K562 (cell line): ENCODE data around the gene EEF2K. TPM values are rescaled to one million over a fixed set of nuclear protein-coding genes. Genes with fewer than 3 reads are reported as not detected.
A peak's percentile ranks its signal among the peaks of the same experiment; 100 is the strongest.

Experiments used
- ASH1L ChIP-seq: fragments of 450-650 bp; IDR thresholded peaks from 2 replicates; pipeline ENCODE4 v1.6.1; 2018; ENCODE audit warnings: borderline replicate concordance, mild to moderate bottlenecking, low read depth; ENCODE audit not compliant: partially characterized antibody
- BRD9 ChIP-seq: fragments of 450-650 bp; IDR thresholded peaks from 2 replicates; pipeline ENCODE4 v1.6.1; 2018; ENCODE audit warnings: low read depth; ENCODE audit not compliant: partially characterized antibody
- GABPB2 ChIP-seq: fragments of 250-450 bp; sonication (Bioruptor Pico); conservative IDR thresholded peaks from 2 replicates; pipeline ENCODE4 v1.5.1; 2021; ENCODE audit warnings: mild to moderate bottlenecking
- MAFG ChIP-seq: fragments of 450-650 bp; conservative IDR thresholded peaks from 2 replicates; pipeline ENCODE4 v1.6.1; 2016; ENCODE audit warnings: missing genetic modification characterization, missing compliant biosample characterization
- POLR2AphosphoS2 ChIP-seq: IDR thresholded peaks from 2 replicates; pipeline ENCODE4 v1.6.1; 2012; ENCODE audit warnings: low read length, improper control_type of control experiment
- SIN3B ChIP-seq: fragments of 450-650 bp; IDR thresholded peaks from 2 replicates; pipeline ENCODE4 v1.6.1; 2017; ENCODE audit warnings: low read depth, mild to moderate bottlenecking, moderate library complexity
- SNRNP70 ChIP-seq: fragments of 200-400 bp; formaldehyde crosslinking; optimal IDR thresholded peaks from 2 replicates; pipeline ENCODE3; 2017; ENCODE audit warnings: low read depth, low read length
- TAF1 ChIP-seq: IDR thresholded peaks from 2 replicates; pipeline ENCODE4 v1.6.1; 2011; ENCODE audit warnings: mild to moderate bottlenecking, low read length, moderate library complexity; ENCODE audit not compliant: insufficient read depth, control insufficient read depth, severe bottlenecking; ENCODE audit errors: extremely low read depth
- ZBTB1 ChIP-seq: sonication (generic); formaldehyde crosslinking; IDR thresholded peaks from 2 replicates; pipeline ENCODE4 v1.8.1; 2023; ENCODE audit warnings: missing genetic modification reagents, low read depth, mild to moderate bottlenecking, borderline replicate concordance
- ZFX ChIP-seq: sonication (generic); formaldehyde crosslinking; IDR thresholded peaks from 2 replicates; pipeline ENCODE4 v1.8.0; 2022; ENCODE audit warnings: mild to moderate bottlenecking, missing genetic modification reagents, moderate library complexity
- ZNF134 ChIP-seq: fragments of 250-450 bp; sonication (Bioruptor Pico); conservative IDR thresholded peaks from 2 replicates; pipeline ENCODE4 v1.4.0; 2020
- ZNF444 ChIP-seq: fragments of 250-450 bp; sonication (Bioruptor Pico); IDR thresholded peaks from 2 replicates; pipeline ENCODE4 v1.4.0; 2020; ENCODE audit warnings: mild to moderate bottlenecking, moderate library complexity
- ZNF507 ChIP-seq: conservative IDR thresholded peaks from 2 replicates; pipeline ENCODE4 v1.6.1; 2017; ENCODE audit warnings: missing genetic modification characterization, missing compliant biosample characterization
- polyA plus RNA-seq, 8 experiments: library from polyadenylated mRNA; depleted of rRNA in 4 of 8; stranded (reverse) in 5 of 8; unstranded in 3 of 8; fragments of >200 nt; fragmentation: Nextera tagmentation in 2 of 8; fragmentation: Illumina TruSeq in 1 of 8; extraction: Ambion mirVana in 2 of 8; extraction: Trizol in 1 of 8; gene quantifications; 2 replicates each; pipeline versions ENCODE4 v1.2.1 to v1.2.3, GENCODE V29; 2011 to 2014; ENCODE audit warnings: inconsistent platforms in 1 of 8, missing spikeins in 1 of 8
- total RNA-seq, 7 experiments: library from RNA; depleted of rRNA in 6 of 7; stranded (reverse); fragments of >200 nt in 6 of 7; fragmentation: Illumina TruSeq in 2 of 7; extraction: Trizol in 2 of 7; gene quantifications; 2 replicates each; pipeline versions ENCODE4 v1.2.1 to v1.2.3, GENCODE V29; 2011 to 2021; ENCODE audit warnings: low replicate concordance in 1 of 7
- TF ChIP-seq, protein P1 (sequence below): fragments of 250-450 bp; sonication (Bioruptor Pico); IDR thresholded peaks from 2 replicates; pipeline ENCODE4 v1.8.0; 2022; ENCODE audit warnings: moderate library complexity, mild to moderate bottlenecking, inconsistent platforms
- TF ChIP-seq, protein P2 (sequence below), 2 experiments: fragments of 450-650 bp; formaldehyde crosslinking in 1 of 2; IDR thresholded peaks; 2 replicates each; pipeline versions ENCODE4 v1.4.0 to v1.6.1; 2014 to 2020; ENCODE audit warnings: mild to moderate bottlenecking in 2 of 2, borderline replicate concordance in 1 of 2, low read depth in 1 of 2
- TF ChIP-seq, protein P3 (sequence below), 2 experiments: IDR thresholded peaks; 2 replicates each; pipeline ENCODE4 v1.6.1; 2011; ENCODE audit warnings: borderline replicate concordance in 1 of 2, control low read depth in 1 of 2, low read depth in 1 of 2, low read length in 1 of 2, mild to moderate bottlenecking in 1 of 2, mixed read lengths in 1 of 2, moderate library complexity in 1 of 2; ENCODE audit not compliant: insufficient read depth in 1 of 2, insufficient read length in 1 of 2, poor library complexity in 1 of 2, severe bottlenecking in 1 of 2; ENCODE audit errors: extremely low read depth in 1 of 2

Gene EEF2K
- total and polyA plus RNA-seq, 9 of the 15 experiments (the other 6 are each of a cell fraction or from before 2014, with no cell fraction given), result 3.0 to 35.2 (median 12.2) TPM

DNA sequence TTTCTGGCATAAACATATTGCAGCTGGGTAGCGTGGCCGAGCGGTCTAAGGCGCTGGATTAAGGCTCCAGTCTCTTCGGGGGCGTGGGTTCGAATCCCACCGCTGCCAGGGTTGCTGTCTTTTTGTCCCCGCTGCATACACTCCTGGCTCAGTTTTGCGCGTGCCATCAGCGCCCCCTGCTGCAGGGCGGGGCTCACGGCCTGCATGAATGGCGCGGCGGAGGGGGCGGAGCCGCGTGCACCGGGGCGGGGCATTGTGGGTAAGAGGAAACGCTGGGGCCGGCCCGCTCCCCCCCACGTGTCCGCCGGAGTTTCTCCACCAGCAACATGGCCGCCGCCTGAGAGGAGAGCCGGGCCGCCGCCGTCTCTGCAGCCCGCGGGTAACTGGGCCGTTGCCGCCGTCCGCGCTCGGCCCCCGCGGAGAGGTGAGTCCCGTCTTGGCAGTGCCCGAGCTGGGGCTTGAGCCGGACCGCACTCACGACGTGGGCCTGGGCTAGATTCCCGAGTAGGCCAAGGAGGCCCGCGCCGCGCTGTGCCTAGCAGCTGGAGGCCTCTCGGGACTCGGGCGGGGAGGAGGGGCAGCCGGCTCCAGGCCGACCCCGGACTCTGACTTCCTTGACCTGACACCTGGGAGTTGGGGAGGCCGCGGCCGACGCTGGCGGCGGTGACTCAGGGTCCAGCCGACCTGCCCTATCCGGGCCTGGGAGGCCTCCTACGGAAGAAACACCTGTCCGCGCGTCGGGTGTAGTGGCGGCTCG is 91.2 kb downstream of the EEF2K start, which contains the start of gene POLR3E (continued):
- no peak for TF ChIP-seq ZNF134 (CRISPR knock-in tag)
- TF ChIP-seq, protein P1, sequence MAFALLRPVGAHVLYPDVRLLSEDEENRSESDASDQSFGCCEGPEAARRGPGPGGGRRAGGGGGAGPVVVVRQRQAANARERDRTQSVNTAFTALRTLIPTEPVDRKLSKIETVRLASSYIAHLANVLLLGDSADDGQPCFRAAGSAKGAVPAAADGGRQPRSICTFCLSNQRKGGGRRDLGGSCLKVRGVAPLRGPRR (CRISPR knock-in tag), result no peak
- TF ChIP-seq MAFG (tag), result no peak
- peak; percentile 61 for TF ChIP-seq ZBTB1 (CRISPR knock-in tag)
- TF ChIP-seq POLR2AphosphoS2, result no peak
- peak; percentile 78 for TF ChIP-seq SIN3B
- no peak for TF ChIP-seq ASH1L
- TF ChIP-seq SNRNP70, result no peak
- peak; percentile 76 for TF ChIP-seq TAF1
- TF ChIP-seq, protein P2, sequence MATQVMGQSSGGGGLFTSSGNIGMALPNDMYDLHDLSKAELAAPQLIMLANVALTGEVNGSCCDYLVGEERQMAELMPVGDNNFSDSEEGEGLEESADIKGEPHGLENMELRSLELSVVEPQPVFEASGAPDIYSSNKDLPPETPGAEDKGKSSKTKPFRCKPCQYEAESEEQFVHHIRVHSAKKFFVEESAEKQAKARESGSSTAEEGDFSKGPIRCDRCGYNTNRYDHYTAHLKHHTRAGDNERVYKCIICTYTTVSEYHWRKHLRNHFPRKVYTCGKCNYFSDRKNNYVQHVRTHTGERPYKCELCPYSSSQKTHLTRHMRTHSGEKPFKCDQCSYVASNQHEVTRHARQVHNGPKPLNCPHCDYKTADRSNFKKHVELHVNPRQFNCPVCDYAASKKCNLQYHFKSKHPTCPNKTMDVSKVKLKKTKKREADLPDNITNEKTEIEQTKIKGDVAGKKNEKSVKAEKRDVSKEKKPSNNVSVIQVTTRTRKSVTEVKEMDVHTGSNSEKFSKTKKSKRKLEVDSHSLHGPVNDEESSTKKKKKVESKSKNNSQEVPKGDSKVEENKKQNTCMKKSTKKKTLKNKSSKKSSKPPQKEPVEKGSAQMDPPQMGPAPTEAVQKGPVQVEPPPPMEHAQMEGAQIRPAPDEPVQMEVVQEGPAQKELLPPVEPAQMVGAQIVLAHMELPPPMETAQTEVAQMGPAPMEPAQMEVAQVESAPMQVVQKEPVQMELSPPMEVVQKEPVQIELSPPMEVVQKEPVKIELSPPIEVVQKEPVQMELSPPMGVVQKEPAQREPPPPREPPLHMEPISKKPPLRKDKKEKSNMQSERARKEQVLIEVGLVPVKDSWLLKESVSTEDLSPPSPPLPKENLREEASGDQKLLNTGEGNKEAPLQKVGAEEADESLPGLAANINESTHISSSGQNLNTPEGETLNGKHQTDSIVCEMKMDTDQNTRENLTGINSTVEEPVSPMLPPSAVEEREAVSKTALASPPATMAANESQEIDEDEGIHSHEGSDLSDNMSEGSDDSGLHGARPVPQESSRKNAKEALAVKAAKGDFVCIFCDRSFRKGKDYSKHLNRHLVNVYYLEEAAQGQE (IDR thresholded peaks at IDR 0.05; ENCODE audit: borderline replicate concordance), result peak; percentile 95
- TF ChIP-seq, protein P2 (CRISPR knock-in tag; IDR thresholded peaks at IDR 0.05; ENCODE audit: low read depth), result peak; percentile 56; the same call in 1 of the 2 replicates
- peak; percentile 97 for TF ChIP-seq BRD9
- TF ChIP-seq, protein P3, sequence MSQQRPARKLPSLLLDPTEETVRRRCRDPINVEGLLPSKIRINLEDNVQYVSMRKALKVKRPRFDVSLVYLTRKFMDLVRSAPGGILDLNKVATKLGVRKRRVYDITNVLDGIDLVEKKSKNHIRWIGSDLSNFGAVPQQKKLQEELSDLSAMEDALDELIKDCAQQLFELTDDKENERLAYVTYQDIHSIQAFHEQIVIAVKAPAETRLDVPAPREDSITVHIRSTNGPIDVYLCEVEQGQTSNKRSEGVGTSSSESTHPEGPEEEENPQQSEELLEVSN (IDR thresholded peaks at IDR 0.05; ENCODE audit: borderline replicate concordance in 1 of 2, extremely low read depth in 1 of 2, insufficient read depth in 1 of 2, insufficient read length in 1 of 2, low read depth in 1 of 2, low read length in 1 of 2, poor library complexity in 1 of 2, severe bottlenecking in 1 of 2), result peak; percentile 41 to 80
- TF ChIP-seq ZFX (CRISPR knock-in tag), result peak; percentile 98
- no peak for TF ChIP-seq ZNF444 (CRISPR knock-in tag)
- TF ChIP-seq ZNF507 (tag), result no peak
- TF ChIP-seq GABPB2, result no peak
